Stimulated activated CD8-positive, alpha-beta memory T cell treated with anti-CD3 and anti-CD28 coated beads, Interleukin-12 subunit alpha, Interleukin-12 subunit beta, amount 100 ng/mL, for 24 hours (primary cell): Measurements from ENCODE around the gene CASZ1.

Experiments
- DNase-seq: peaks from one replicate; pipeline ENCODE4 v3.0.0-alpha.2; 2020; ENCODE audit errors: extremely low read depth

Gene CASZ1

DNA sequence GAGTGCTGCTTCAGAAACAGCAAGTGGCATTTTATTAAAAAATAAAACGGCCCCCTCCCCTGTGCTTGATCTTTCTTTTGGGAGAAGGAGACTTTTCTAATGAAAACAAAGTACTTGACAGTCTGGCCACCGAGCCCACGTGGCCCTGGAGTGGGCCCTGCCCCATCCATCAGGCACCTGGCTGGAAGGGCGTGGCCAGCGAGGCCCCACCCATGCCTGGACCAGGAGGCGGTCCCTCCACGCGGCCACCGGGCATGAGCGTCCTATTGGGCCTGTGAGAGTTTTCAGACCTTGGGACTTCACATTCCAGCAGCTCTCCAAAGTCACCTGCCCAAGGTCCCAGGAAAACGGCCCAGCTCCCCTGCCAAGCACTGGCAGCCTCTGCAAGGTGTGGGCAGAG is 144.7 kb downstream of the CASZ1 start:
- no peak for DNase-seq

GRCh38 chr1:10651389-10651766 is 145.1 kb downstream of the CASZ1 start:
- no peak for DNase-seq

DNA sequence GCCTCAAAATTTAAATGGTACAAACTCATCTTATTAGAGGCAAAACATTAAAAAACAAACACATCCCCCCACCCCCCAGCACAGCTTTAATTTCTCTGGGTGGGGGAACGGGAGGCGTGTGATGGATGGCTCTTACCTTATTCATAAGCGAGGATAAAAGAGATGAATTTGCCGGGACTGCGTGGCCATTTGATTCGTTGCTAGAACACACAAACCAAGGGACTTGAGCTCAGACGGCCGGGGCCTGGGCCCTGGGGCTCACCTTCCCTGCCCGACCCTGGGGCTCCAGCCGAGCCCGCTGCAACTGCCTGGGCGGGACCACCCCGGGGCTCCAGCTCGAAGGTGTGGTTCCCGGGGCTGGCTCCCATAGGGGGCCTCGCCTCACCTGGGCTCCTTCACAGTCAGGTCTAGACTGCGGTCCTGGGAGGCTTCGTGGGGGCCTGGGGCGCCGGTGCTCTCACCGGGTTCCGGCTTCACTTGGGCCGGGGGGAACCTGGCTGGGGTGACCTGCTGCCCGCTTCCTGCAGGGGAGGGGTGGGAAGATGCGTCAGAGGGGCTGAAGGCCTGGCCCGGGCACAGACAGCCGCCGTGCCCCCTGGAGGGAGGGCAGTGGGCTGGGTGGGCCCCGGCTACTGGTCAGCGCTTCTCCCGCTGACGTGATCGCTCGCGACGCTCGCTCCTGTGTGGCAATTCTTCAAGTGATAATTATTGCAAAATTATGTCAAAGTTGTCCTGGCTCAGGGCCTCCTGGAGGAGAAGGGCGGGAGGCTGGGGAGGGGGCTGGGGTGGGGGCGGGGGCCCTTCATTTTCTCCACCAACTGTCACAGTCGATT is 145.7 kb downstream of the CASZ1 start:
- no peak for DNase-seq

DNA sequence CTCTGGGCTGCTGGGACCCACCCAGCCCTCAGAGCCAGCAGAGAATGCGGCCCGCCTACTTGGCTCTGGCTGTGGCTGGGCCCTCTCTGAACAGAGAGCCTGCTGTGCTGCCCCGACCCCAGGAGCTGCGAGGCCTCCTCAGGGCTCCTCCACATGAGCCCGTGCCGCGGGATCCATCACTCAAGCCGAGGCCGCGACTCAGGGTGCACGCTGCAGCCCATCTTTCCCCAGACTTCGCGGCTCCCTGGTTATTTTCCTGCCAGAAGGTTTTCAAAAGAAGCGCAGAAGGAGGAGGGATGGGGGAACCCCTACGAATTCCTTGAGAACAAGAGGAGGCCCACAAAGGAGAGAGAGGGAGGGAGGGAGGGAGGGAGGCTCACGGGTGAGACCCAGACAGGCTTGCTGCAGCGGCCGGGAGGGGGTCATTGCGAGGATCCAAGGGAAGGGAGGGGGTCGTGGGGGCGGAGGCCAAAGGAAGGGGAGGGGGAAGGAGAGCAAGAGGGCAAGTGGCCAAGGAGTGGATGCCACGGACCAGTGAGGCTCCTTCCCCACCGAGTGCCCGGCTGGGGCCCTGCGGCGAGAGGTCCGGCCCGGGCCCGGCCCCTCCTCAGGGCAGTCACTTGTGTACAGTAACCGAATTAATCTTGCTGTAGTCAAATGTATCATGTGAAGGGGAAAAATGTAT is 146.8 kb downstream of the CASZ1 start:
- DNase-seq, result no peak

- DNase-seq, result no peak
Observed at GRCh38 chr1:10648689-10649516, 147.5 kb downstream of the CASZ1 start.

DNA sequence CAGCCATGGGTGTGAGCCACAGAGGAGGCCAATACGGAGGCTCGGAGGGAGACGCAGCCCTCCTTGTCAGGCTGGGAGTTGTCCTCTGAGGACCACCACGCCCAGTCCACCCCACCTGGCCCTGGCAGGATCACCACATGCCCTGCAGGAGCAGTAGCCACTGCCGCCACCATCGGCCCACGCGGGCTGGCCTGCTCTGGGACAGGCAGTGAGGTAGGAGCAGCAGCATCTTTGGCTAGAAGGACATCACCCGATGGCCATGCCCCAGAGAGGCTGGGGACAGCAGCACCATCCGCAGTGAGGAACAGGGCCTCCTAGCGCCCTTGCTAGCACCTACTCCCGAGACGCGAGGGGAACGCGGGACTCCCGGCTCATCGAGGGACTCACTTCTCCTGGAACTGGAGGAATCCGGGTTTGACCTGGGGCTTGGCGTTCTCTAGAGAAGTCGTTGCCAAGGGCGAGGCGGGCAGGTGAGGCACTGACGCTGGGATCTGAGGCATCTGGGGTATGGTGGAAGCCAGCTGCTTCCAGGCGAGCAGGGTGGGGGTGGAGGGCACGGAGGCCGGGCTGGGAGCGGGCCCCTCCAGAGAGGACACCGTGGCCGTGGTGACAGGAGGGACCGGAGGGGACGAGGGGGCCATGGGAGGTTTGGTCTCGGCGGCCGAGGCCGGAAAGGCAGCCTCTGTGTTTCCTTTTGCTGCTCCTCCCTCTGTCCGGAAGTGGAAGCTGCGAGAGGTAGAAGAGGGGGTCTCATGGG is 148.9 kb downstream of the CASZ1 start:
- no peak for DNase-seq

DNA sequence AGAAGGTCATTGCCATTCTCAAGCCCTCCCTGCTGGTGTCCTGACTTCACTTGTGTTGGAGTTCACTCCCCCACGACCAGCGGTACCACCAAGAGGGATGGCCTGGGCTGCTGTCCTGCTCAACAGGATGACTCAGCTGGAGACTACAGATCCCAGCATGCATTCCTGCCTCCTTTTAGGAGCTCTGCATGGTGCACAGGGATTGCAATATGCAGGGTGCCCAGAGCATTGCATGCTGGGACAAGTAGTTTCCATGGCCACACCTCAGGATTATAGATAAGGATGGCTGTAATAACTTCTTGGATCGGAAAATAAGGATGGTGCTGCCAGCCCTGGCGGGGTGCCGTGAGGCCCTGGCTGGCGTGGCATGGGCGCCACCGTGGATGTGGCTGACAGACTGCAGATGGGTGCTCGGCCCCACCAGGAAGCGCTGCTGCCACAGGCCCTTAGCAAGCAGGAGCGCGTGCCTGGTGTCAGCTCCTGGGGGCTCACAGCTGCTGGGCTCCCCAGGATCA is 150.0 kb downstream of the CASZ1 start:
- DNase-seq, result no peak

DNA sequence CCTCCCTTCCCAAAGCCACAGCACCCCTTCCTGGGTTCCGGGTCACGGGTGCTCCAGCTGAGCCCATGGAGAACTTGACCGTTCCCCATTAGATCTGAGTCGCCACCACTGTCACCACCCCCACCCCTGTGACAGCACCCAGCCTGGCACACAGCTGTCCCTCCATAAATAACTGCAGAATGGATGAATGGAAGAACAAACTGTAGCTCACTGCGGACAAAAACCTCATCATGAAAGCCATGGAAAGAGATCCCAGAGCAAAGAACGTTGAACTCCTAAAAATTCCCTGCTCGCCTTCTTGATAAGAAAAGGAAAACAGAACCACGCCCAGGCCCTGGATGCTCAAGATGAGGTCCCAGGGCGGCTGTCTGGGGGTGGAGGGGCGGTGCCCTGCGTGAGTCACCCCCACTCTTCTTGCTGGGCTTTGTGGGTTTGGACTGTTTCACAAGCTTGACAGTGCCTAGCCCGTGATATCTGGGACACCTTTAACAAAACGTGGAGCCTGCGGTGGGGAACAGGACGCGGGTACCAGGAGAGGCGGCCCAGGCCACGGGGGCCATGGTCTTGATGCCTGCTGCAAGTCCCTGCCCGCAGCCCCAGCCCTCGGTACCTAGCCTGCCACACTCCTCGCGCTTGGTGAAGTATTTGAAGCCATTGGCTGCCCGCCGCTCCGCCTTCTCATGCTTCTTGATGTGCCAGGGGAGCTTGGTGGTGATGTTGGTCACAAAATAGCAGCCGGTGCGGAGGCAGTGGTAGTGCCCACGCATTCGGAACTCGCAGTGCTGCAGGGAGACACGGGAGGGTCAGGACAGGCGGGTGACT is 151.9 kb downstream of the CASZ1 start:
- DNase-seq, result no peak

DNA sequence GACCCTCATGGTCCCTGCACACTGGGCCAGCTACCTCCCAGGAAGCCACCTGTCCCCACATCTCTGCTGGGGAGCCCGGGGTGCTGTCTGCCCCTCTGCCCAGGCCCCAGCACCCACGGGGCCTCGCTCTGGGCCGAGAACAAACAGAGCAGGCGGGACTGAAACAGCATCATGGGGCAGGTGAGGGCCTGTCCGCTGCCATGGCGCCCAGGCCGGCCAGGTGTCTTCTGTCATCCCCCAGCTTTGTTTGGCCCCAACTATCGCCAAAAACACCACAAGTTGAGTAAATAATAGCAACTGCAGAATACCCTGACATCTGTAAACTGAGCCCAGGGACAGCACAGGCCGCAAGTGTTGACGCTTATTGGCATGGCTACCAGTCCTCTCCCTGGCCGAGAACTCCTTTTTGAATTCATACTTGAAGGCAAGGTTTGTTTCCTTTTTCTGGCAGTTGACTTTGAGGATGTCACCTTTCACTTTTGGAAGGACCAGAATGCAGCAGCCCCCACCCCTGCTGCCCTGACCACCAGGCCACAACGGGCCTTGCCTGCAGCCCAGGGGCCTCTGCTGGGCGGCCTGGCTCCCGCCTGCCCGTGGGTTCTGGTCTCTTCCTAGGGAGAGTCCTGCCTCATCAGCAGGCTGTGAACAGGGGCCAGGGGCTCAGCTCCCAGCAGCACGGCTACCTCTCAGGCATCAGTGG is 152.7 kb downstream of the CASZ1 start:
- no peak for DNase-seq

DNA sequence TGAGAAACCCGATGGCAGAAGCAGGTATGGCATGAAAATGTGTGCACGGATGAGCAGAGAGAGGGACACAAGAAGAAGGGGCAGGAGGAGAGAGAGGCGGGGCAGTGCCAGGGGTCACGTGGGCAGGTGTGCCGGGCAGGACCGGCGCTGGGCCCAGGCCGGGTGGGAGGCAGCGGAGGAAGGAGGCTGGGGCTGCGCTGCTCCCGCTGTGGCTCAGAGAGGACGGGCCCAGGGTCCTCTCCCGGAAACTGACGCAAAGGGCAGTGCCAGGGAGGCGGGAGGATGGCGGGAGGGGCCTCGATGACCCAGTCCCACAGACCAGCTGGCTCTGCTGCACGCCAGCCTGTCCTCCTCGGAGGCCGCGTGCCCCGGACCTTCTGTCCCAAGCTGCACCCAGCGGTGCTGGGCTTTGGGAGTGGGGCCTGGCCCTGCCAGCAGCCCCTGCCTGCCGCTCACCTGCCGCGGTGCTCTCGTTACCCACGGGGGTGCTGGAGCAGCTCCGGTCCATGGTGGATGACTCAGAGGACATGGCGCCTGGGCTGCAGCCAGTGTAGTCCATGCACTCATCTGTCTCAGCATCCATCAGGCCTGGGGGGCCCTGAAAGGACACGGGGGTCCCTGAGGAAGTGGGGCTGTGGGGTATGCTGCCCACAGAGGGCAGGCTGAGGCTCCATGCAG is 153.9 kb downstream of the CASZ1 start:
- DNase-seq, result no peak

- DNase-seq, result no peak
Observed at GRCh38 chr1:10641976-10642375, 154.5 kb downstream of the CASZ1 start.

- no peak for DNase-seq
Observed at GRCh38 chr1:10640843-10641553, 155.4 kb downstream of the CASZ1 start.

DNA sequence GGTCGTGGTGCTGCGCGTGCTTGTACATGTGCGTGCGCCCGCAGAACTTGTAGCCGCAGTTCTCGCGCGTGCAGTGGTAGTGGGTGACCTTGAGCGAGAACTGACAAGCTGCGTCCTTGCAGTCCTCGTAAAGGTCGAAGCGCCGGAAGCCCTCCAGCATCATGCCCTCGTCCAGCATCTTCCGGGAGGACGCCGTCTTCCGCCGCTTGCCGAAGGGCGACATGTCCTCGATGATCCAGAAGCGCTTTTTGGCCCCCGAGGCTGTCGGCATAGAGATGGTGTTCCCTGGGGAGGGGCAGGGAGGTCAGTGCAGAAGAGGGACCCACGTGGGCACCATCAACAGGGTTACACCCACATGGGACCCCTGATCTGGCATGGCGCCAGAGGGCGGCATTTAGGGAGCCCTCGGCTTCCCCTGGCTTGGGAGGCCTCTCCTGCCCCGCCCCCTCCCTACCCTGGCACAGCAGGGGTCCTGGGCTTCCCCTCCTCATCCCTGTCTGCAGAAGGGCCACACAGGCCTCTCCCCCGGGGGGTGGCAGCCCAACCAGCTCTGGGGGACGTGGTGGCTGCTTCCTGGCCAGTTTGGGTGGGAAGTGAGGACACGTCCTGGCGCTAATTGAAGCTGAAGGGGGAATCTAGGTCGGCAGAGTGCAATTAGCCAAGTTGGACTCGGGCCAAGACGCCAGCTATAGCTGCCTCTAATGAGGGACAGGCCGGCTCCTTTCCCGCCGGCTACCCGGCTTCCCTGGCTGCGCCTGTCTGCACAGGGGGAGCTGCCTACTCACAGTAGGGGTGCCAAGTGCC is 156.5 kb downstream of the CASZ1 start:
- DNase-seq, result no peak

GRCh38 chr1:10639011-10639774 is 157.3 kb downstream of the CASZ1 start:
- DNase-seq, result no peak

GRCh38 chr1:10638559-10639005 is 157.9 kb downstream of the CASZ1 start:
- DNase-seq, result no peak

DNA sequence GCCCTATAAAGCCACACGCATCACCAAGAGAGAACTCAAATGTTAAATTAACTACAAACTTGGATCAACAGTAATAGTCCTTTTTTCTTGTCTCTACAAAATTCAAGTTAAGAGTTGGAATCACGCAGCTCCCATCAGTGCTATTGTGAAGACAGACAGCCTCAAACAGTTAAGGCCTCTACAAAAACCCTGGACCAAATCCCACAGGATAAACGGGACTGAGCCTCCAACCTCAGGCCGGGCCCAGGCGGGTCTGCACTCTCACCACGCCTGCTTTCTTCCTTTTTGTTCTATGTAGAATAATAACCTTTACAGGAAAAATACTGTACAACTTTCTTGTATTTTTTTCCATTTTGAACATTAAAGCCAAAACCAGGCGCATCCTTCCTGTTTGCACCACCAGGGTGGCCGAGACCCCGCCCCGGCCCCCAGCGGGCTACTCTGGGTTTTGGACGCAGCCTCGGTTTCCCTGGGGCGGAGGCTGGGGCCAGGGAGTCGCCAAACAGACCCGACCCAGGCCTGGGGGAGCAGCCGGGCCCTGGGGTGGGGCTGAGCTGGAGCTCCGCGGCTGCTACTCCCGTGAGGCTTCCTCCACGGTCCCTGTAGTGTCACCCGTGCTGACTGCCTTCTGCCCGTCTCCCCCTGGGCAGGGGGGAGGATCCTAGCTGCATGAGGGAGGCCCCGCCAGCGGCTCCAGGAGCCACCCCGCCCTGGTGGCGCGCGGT is 158.4 kb downstream of the CASZ1 start:
- DNase-seq, result no peak
